HCT116 (cell line): ENCODE results near the gene TACC2.

Experiments used
- CBX3 ChIP-seq: IDR thresholded peaks from 2 replicates; pipeline ENCODE4 v1.6.1; 2012; ENCODE audit warnings: low read depth
- CTCF ChIP-seq, 3 experiments: fragments of 200-600 bp in 1 of 3; sonication (generic) in 1 of 3; IDR thresholded peaks in 2 of 3; conservative IDR thresholded peaks in 1 of 3; 2 replicates each; pipeline ENCODE4 v1.5.1; 2012 to 2017; ENCODE audit warnings: low read depth in 2 of 3, low read length in 2 of 3, antibody characterized with exemption in 1 of 3, borderline replicate concordance in 1 of 3, control low read depth in 1 of 3, mild to moderate bottlenecking in 1 of 3, mixed read lengths in 1 of 3, mixed run types in 1 of 3, moderate library complexity in 1 of 3; ENCODE audit not compliant: insufficient read depth in 1 of 3
- EZH2 ChIP-seq: fragments of 200-600 bp; sonication (generic); IDR thresholded peaks from 2 replicates; pipeline ENCODE4 v1.6.1; 2017; ENCODE audit warnings: antibody characterized with exemption, mixed run types
- POLR2AphosphoS5 ChIP-seq: IDR thresholded peaks from 2 replicates; pipeline ENCODE4 v1.6.1; 2011; ENCODE audit warnings: mild to moderate bottlenecking, low read depth, low read length, moderate library complexity
- REST ChIP-seq: IDR thresholded peaks from 2 replicates; pipeline ENCODE4 v1.6.1; 2012; ENCODE audit warnings: low read depth

GRCh38 chr10:122171302-122172075 is 182.5 kb downstream of the TACC2 start:
- TF ChIP-seq CTCF (IDR thresholded peaks at IDR 0.05 in 2 of 3, conservative IDR thresholded peaks at IDR 0.05 in 1 of 3; ENCODE audit: borderline replicate concordance in 1 of 3, insufficient read depth in 1 of 3, low read depth in 2 of 3, low read length in 2 of 3) (no peak), EZH2 (no peak), REST (no peak), CBX3 (no peak), POLR2AphosphoS5 (no peak)
